Body of pancreas (tissue), 4 donors: ENCODE measurements around the gene COX19.

Experiments
- POLR2A ChIP-seq, 3 donors: fragments of 450-650 bp; IDR thresholded peaks; one replicate each; pipeline ENCODE4 v1.6.1; 2016; ENCODE audit warnings: antibody characterized with exemption in 3 of 3, mild to moderate bottlenecking in 2 of 3
- TF ChIP-seq, protein P1 (sequence below), 7 experiments: fragments of 450-650 bp in 4 of 7; fragments of 200-600 bp in 3 of 7; sonication (generic) in 3 of 7; IDR thresholded peaks; one replicate each; pipeline ENCODE4 v1.5.1; 2016 to 2019; ENCODE audit warnings: antibody characterized with exemption in 7 of 7

DNA sequence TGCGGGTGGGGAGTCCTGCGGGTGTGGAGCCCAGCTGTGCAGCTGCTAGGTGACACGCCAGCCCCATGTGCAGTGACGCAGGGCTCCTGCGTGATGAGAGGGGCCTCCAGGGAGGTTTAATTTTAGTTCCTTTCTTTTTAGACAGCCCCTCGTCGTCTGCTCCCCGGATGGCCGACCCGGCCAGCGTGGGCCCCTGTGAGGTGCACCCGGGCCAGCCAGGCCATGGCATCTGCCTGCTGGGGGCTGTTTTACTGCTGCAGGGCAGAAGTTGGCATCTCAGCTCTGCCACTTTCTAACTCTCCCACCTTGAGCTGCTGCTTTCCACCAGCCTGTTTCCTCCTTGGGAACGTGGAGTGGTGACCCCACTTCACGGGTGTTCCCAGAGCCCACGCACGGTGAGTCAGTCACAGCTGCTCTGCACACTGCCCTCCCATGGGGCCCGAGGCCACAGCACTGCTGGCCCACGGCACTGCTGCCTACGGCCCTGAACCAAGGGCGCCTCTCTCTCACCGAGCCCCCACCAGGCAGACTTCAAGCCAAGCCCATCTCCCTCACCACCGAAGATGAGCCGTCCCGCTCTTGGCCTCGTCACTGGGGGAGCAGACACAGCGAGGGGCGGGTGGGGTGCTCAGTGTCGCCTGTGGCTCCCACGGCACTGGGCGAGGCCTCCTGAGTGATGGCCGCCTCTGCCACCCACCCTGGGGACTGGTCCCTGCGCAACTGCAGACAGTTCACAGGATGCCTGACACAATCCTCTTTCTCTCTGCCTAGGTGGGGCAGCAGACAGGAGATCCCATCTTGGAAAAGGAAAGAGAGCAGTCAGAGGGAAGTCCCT, 28.9 kb upstream of the COX19 start:
- TF ChIP-seq, protein P1, sequence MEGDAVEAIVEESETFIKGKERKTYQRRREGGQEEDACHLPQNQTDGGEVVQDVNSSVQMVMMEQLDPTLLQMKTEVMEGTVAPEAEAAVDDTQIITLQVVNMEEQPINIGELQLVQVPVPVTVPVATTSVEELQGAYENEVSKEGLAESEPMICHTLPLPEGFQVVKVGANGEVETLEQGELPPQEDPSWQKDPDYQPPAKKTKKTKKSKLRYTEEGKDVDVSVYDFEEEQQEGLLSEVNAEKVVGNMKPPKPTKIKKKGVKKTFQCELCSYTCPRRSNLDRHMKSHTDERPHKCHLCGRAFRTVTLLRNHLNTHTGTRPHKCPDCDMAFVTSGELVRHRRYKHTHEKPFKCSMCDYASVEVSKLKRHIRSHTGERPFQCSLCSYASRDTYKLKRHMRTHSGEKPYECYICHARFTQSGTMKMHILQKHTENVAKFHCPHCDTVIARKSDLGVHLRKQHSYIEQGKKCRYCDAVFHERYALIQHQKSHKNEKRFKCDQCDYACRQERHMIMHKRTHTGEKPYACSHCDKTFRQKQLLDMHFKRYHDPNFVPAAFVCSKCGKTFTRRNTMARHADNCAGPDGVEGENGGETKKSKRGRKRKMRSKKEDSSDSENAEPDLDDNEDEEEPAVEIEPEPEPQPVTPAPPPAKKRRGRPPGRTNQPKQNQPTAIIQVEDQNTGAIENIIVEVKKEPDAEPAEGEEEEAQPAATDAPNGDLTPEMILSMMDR (IDR thresholded peaks at IDR 0.05) = no peak
- no peak for TF ChIP-seq POLR2A (IDR thresholded peaks at IDR 0.05)
